8988T (cell line): ENCODE data around the gene PRXL2B.

ENCODE experiments used
- DNase-seq: peaks from one replicate; pipeline ENCODE4 v3.0.0; 2011

Gene PRXL2B

DNA sequence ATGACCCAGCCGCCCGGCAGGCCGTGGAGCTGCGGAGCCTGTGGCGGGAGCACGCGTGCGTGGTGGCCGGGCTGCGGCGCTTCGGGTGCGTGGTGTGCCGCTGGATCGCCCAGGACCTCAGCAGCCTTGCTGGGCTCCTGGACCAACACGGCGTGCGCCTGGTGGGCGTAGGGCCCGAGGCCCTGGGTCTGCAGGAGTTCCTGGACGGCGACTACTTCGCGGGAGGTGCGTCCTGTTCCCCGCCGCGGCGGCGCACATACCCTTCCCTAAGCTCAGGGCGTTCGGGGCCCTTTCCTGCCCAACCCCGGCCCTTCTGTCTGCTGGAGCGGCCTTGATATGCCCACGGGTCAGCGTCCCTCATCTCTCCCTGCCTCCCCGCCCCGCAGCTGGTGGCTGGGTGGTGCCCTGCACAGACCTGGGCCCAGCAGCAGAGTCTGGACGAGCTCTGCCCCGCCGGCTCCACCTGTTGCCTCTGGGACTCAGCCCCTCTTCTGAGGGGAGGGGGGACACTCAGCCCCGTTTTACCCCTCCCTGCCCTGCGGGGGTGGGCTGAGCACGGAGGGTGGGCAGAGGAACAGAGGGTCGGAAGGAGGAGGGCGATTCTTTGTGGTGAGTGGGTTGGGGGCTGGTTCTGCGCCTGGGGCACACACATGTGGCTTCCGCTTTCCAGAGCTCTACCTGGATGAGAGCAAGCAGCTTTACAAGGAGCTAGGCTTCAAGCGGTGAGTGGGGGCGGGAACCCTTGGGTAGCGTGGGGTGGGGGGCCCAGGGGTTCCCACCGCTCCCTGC, 688 bp downstream of the PRXL2B start:
- peak; percentile 51 for DNase-seq

- no peak for DNase-seq
Measured at GRCh38 chr1:2587860-2588571, 1.4 kb downstream of the PRXL2B start.

- no peak for DNase-seq
Measured at GRCh38 chr1:2588661-2589430, 2.3 kb downstream of the PRXL2B start.

- DNase-seq, result no peak
Measured at GRCh38 chr1:2589431-2590232, 3.1 kb downstream of the PRXL2B start.

GRCh38 chr1:2590233-2591141, 3.9 kb downstream of the PRXL2B start:
- DNase-seq, result no peak

DNA sequence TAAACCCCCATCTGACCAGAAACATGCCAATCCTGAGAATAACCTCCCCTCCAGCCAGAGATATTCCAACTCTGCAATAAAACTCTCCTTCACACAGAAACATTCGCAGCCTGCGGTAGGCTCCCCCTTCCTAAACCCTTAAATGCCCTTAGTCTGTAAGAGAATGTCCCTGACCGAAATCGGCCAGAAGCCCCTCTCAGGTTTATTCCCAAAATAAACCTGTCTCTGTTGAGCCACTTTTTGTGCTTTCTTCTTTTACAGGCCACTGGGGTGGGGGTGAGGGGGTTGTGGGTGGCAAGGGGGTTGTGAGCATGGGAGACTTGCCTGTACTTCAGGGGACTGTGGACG, 4.6 kb downstream of the PRXL2B start:
- DNase-seq, result no peak

- DNase-seq, result no peak
Measured at GRCh38 chr1:2591581-2592261, 5.1 kb downstream of the PRXL2B start.

- DNase-seq, result no peak
Measured at GRCh38 chr1:2592672-2593071, 6.1 kb downstream of the PRXL2B start.

GRCh38 chr1:2593251-2593878, 6.8 kb downstream of the PRXL2B start:
- DNase-seq, result peak; percentile 9

DNA sequence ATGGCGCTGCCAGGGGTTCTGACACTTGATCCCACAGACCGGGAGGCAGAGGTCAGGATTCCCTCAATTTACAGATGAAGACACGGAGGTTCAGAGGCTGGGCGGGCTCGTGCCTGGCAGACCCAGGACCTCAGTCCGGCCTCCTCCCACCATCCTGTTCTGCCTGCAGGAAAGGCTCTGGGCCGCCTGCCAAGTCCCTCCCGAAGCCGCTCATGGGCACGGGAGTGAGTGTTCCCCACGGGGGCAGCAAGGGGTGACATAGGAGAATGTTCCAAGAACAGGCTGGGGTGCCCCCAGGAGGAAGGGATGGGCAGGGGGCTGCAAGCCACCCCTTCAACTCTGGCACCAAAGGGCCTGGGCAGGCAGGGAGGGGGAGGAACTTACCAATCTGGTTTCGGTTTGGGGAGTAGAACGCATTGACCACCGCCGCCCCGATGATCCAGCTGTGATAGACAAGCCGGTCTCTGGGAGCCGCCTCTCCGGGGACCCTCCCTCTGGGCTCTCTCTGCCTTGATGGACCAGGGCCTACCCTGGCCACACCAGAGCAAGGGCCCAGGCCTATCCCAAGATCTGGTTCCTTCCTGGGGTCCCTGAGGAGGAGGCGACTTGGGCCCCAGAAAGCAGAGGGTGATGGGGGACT, 7.5 kb downstream of the PRXL2B start:
- no peak for DNase-seq

DNA sequence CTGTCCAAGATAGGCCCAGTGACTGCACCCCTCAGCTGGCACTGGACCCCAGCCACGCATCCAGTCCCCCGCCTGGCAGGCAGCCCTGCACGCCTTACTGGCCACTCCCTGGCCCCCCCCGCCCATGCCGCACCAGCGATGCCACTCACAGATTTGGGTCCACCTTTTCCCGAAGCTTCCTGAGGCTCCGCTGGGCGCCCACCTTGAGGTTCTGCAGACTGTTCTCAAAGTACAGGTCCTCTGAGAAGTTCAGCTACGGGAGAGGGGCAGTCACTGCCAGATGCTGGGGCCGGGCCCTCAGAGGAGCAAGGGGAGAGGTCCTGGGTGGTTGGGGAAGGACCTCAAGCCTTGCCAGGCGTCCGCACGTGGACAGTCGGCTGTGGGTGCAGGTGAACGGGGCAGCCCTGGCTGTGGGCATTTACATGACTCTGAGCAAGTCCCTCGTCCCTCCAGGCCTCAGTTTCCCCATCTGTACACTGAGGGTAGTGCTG, 8.1 kb downstream of the PRXL2B start:
- DNase-seq, result no peak

DNA sequence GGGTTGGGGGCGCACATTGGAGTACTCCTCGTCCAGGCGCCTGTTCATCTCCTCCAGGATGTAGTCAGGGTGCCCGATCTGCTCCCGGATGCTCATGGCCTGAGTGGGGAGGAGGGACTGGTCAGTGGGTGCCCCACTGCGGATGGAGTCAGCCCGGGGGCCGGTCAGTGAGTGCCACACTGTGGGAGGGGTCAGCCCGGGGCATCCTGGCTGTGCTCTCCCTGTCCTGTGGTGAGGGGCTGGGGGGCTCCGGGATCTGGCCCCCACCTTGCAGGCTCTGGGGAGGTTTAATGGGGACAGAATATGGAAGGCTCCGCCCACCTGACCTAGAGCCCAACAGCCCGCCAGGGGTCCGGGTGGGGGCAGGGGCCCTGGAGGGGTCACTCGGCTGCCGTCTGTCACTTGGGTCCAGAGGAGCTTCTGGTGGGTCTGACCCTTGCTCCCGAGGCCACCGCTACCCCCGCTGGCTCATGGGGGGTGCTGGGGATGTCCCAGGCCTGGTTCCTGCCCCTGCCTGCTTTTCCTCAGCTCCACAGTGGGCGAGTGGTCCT, 8.8 kb downstream of the PRXL2B start:
- DNase-seq, result peak; percentile 2

DNA sequence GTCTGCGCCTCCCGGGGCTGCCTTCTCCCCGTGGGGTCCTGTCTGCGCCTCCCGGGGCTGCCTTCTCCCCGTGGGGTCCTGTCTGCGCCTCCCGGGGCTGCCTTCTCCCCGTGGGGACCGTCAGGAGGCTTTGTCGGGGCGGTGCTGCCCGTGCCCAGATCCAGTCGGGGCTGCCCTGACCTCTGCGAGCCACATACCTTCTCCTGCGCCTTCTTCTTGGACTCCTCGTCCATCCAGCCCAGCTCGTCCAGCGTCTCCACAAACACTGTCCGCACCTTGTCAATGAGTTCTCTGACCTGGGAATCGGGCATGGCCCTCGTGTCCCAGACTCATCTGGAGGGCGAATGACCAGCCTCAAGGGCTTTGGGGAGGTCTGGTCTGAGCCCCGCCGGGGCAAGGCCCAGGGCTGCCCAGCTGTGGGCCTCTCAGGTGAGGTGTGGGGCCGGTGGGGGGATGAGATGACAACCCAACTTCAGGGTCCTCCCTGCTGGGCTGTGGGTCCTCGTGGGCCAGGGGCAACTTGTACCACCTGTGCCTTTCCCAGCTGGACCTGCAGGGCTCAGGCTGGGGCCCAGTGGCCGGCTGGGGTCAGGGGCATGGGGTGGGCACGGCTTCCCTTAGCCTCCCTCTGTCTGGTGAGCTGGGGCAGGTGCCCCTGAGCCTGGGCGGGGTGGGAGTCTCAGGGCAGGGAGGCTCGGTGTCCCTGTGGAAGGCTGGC, 9.4 kb downstream of the PRXL2B start:
- no peak for DNase-seq

GRCh38 chr1:2596530-2597333, 10.2 kb downstream of the PRXL2B start:
- peak; percentile 8 for DNase-seq

GRCh38 chr1:2597441-2598328, 11.1 kb downstream of the PRXL2B start:
- no peak for DNase-seq

- DNase-seq, result no peak
Measured at GRCh38 chr1:2598329-2598931, 11.9 kb downstream of the PRXL2B start.
